ENCODE results near the gene HLCS.
"Not testable (repeated sequence)": the region's sequence is repeated elsewhere in the genome, so short reads cannot be mapped to it uniquely, and the experiment has no call there.

HLCS gene

DNA sequence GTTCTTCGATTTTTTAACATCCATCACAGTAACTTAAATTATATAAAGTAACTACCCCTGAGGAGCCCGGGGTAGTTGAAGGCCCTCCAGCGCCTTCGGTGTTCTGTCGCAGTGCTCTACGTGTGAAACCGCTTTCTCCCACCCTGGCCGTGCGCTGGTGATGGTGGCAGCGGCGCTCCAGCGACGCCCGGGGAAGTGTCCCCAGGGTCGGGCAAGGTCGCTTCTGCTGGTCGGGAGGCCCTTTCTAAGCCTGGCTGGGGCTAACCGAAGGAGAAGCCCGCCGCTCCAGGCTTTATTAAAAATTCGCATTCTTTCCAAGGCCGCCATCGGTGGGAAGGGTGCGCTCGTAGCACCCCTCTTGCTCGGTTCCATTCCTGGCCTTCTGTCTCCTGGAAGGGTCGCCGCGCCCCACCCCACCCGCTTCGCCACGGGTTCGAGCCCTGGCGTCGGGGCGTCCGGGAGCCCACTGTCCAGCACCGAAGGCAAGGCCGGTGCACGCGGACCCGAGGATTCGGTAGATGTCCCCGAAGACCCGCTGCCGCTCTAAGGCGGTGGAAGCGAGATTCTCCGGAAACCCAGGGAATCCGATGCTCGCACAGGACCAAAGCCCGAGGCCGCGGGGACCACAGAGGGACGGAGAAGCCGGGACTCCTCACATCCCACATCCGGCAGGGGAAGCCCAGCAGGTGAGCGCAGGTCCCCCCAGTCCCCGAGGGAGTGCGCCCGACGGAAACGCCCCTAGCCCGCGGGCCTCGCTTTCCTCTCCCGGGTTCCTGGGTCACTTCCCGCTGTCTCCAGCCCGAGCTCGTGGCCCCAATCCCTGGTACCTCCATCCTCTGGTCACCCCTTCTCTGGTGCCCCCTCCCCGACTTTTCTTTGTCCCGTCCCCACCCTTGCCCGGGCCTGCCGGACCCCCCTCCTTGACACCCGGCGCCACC, 39.3 kb upstream of the HLCS start:
- H3K36me3 ChIP-seq (ENCODE audit: control insufficient read depth in 2 of 2, insufficient read depth in 1 of 2, low read length in 2 of 2) = no peaks in the 10 kb centered on the region
- no peak overlapping the region for H3K27ac ChIP-seq (ENCODE audit: extremely low read depth, low read depth, low read length)
- H3K9me3 ChIP-seq (ENCODE audit: control insufficient read depth, insufficient read depth, low read depth, low read length) = no peaks in the 10 kb centered on the region
- TF ChIP-seq ZNF202 (tag by site-specific recombination; IDR thresholded peaks at IDR 0.05; ENCODE audit: borderline replicate concordance) (0 out of 2 replicates have a peak, but pooled peaks have one; percentile 42), ZNF549 (tag by site-specific recombination; IDR thresholded peaks at IDR 0.05) (no peak), ZNF792 (tag by site-specific recombination; IDR thresholded peaks at IDR 0.05) (no peak), SP2 (tag by site-specific recombination; IDR thresholded peaks at IDR 0.05) (no peak), YY2 (tag by site-specific recombination; IDR thresholded peaks at IDR 0.05) (no peak)
- TF ChIP-seq, protein P1, sequence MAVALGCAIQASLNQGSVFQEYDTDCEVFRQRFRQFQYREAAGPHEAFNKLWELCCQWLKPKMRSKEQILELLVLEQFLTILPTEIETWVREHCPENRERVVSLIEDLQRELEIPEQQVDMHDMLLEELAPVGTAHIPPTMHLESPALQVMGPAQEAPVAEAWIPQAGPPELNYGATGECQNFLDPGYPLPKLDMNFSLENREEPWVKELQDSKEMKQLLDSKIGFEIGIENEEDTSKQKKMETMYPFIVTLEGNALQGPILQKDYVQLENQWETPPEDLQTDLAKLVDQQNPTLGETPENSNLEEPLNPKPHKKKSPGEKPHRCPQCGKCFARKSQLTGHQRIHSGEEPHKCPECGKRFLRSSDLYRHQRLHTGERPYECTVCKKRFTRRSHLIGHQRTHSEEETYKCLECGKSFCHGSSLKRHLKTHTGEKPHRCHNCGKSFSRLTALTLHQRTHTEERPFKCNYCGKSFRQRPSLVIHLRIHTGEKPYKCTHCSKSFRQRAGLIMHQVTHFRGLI (tag by site-specific recombination; IDR thresholded peaks at IDR 0.05) = no peak
- H3K4me1 ChIP-seq (ENCODE audit: control insufficient read depth, insufficient read depth, low read length) = no peaks in the 10 kb centered on the region; the same call in 1 of the 2 replicates
- H3K4me3 ChIP-seq (ENCODE audit: low read depth, low read length) = no peak overlapping the region; the same call in 1 of the 2 replicates
- POLR2A ChIA-PET = interaction anchor here (0.7 to 1.3 kb wide), 4 partner anchors 9 to 53 kb away, joined by 3 read pairs; no protein-coding TSS in a partner anchor
- CTCF ChIA-PET = interaction anchor here (2.6 kb wide), 1 partner anchor 16 kb away, joined by 10 read pairs; no protein-coding TSS in a partner anchor

DNA sequence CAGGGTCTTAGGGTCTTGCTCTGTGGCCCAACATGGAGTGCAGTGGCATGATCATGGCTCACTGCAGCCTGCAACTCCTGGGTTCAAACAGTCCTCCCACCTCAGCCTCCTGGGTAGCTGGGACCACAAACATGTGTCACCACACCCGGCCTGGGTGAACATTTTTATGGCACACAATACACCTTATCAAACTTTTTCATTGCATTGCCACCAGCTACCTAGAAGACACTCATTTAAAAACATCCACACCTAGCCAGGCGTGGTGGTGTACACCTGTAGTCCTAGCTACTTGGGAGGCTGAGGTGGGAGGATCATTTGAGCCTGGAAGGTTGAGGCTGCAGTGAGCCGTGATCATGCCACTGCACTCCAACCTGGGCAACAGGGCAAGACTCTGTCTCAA, 37.4 kb upstream of the HLCS start:
- POLR2A ChIA-PET; H3K9me3 ChIP-seq (ENCODE audit: control insufficient read depth, insufficient read depth, low read depth, low read length); H3K36me3 ChIP-seq (ENCODE audit: control insufficient read depth in 2 of 2, insufficient read depth in 1 of 2, low read length in 2 of 2); H3K4me1 ChIP-seq (ENCODE audit: control insufficient read depth, insufficient read depth, low read length); H3K4me3 ChIP-seq (ENCODE audit: low read depth, low read length); H3K27ac ChIP-seq (ENCODE audit: extremely low read depth, low read depth, low read length): not testable (repeated sequence)
- CTCF ChIA-PET = interaction anchor here (0.6 kb wide), 1 partner anchor 13 kb away, joined by 4 read pairs; no protein-coding TSS in a partner anchor
- 0 out of 2 replicates have a peak, but pooled peaks have one; percentile 30 for TF ChIP-seq ZNF121 (tag by site-specific recombination; IDR thresholded peaks at IDR 0.05)

DNA sequence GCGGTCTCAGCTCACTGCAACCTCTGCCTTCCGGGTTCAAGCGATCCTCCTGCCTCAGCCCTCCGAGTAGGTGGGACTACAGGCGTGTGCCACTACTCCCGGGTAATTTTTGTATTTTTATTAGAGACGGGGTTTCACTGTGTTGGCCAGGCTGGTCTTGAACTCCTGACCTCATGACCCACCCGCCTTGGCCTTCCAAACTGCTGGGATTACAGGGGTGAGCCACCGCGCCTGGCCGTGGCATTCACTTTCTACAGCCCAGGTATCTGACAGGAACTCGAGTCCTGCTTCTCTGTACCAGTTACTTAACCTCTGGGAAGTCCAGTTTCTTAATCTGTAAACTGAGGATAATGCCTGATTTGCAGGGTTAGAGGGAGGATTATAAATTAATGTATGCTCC, 36.4 kb upstream of the HLCS start:
- H3K36me3 ChIP-seq (ENCODE audit: control insufficient read depth in 2 of 2, insufficient read depth in 1 of 2, low read length in 2 of 2); H3K4me3 ChIP-seq (ENCODE audit: low read depth, low read length); POLR2A ChIA-PET; H3K9me3 ChIP-seq (ENCODE audit: control insufficient read depth, insufficient read depth, low read depth, low read length); H3K4me1 ChIP-seq (ENCODE audit: control insufficient read depth, insufficient read depth, low read length); H3K27ac ChIP-seq (ENCODE audit: extremely low read depth, low read depth, low read length): not testable (repeated sequence)
- CTCF ChIA-PET = interaction anchor here (0.6 to 5.1 kb wide), 3 partner anchors 8 to 37 kb away, joined by 3 to 30 read pairs (median 4); no protein-coding TSS in a partner anchor

DNA sequence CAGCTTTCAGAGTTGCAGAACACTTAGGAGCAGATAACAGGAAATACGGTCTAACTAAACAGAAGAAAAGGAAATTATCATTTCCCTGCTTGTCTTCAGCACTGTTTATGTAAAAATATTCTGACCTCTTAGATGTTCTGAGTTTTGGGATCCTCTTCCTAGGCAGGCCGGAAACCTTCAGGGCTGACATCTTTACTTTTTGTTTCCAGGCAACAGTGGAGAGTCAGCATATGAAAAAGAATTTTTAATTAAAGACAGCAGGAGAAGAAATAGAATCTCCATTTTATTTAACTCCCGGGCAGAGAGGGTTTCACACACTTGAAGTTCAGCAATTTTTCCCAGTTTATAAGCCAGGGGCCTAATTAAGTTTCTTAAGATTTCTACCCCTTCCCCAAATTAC, 35.0 kb upstream of the HLCS start:
- no peaks in the 10 kb centered on the region for H3K36me3 ChIP-seq (ENCODE audit: control insufficient read depth in 2 of 2, insufficient read depth in 1 of 2, low read length in 2 of 2)
- no peak overlapping the region for H3K4me3 ChIP-seq (ENCODE audit: low read depth, low read length)
- no peaks in the 10 kb centered on the region for H3K4me1 ChIP-seq (ENCODE audit: control insufficient read depth, insufficient read depth, low read length)
- POLR2A ChIA-PET = no interaction called here
- CTCF ChIA-PET = interaction anchor here (0.7 to 5.1 kb wide), 6 partner anchors 9 to 86 kb away, joined by 3 to 30 read pairs (median 5); no protein-coding TSS in a partner anchor
- no peak overlapping the region for H3K27ac ChIP-seq (ENCODE audit: extremely low read depth, low read depth, low read length)
- H3K9me3 ChIP-seq (ENCODE audit: control insufficient read depth, insufficient read depth, low read depth, low read length) = no peaks in the 10 kb centered on the region
- TF ChIP-seq ZNF529 (tag by site-specific recombination; IDR thresholded peaks at IDR 0.05; ENCODE audit: insufficient replicate concordance) (no peak), ZFP69B (tag by site-specific recombination; IDR thresholded peaks at IDR 0.05) (no peak), ZNF837 (tag by site-specific recombination; IDR thresholded peaks at IDR 0.05) (no peak)

DNA sequence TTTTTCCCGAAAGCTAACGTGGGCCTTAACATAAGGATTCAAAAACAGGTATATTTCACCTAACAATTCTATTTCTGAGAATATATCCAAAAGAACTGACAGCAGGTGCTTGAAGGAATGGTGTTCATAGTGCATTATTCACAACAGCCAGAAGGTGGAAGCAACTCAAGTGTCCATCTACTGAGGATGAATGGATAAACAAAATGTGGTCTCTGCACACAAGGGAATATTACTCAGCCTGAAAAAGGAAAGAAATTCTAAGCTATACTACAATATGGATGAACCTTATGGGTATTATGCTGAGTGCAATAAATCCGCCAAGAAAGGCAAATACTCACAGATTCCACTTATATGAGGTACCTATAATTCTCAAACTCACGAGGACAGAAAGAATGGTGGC, 33.9 kb upstream of the HLCS start:
- H3K4me1 ChIP-seq (ENCODE audit: control insufficient read depth, insufficient read depth, low read length) = no peaks in the 10 kb centered on the region
- no peaks in the 10 kb centered on the region for H3K9me3 ChIP-seq (ENCODE audit: control insufficient read depth, insufficient read depth, low read depth, low read length)
- H3K27ac ChIP-seq (ENCODE audit: extremely low read depth, low read depth, low read length) = no peak overlapping the region
- H3K36me3 ChIP-seq (ENCODE audit: control insufficient read depth in 2 of 2, insufficient read depth in 1 of 2, low read length in 2 of 2) = no peaks in the 10 kb centered on the region
- no peak for TF ChIP-seq ZNF155 (tag by site-specific recombination; IDR thresholded peaks at IDR 0.05)
- peak; percentile 45; the same call in 1 of the 2 replicates for TF ChIP-seq ZNF548 (tag by site-specific recombination; IDR thresholded peaks at IDR 0.05)
- TF ChIP-seq, protein P2, sequence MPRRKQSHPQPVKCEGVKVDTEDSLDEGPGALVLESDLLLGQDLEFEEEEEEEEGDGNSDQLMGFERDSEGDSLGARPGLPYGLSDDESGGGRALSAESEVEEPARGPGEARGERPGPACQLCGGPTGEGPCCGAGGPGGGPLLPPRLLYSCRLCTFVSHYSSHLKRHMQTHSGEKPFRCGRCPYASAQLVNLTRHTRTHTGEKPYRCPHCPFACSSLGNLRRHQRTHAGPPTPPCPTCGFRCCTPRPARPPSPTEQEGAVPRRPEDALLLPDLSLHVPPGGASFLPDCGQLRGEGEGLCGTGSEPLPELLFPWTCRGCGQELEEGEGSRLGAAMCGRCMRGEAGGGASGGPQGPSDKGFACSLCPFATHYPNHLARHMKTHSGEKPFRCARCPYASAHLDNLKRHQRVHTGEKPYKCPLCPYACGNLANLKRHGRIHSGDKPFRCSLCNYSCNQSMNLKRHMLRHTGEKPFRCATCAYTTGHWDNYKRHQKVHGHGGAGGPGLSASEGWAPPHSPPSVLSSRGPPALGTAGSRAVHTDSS (tag by site-specific recombination; IDR thresholded peaks at IDR 0.05) = no peak
- peak; percentile 73; the same call in 1 of the 2 replicates for TF ChIP-seq MZF1 (tag by site-specific recombination; IDR thresholded peaks at IDR 0.05; ENCODE audit: borderline replicate concordance)
- TF ChIP-seq ZNF660 (tag by site-specific recombination; IDR thresholded peaks at IDR 0.05) = no peak
- peak; percentile 96 for TF ChIP-seq ZNF146 (tag by site-specific recombination; IDR thresholded peaks at IDR 0.05)
- TF ChIP-seq ZSCAN16 (tag by site-specific recombination; IDR thresholded peaks at IDR 0.05) = peak; percentile 94
- no peak overlapping the region for H3K4me3 ChIP-seq (ENCODE audit: low read depth, low read length)
- CTCF ChIA-PET = interaction anchor here (1.6 to 5.1 kb wide), 4 partner anchors 10 to 23 kb away, joined by 3 to 30 read pairs (median 8); no protein-coding TSS in a partner anchor
- POLR2A ChIA-PET = no interaction called here
